Stimulated activated CD8-positive, alpha-beta memory T cell treated with anti-CD3 and anti-CD28 coated beads, Interleukin-4, amount 100 ng/mL, for 48 hours (primary cell): ENCODE results near the gene TIMP3.
A peak's percentile ranks its signal among the peaks of the same experiment; 100 is the strongest.
"Not testable (repeated sequence)": the region's sequence is repeated elsewhere in the genome, so short reads cannot be mapped to it uniquely, and the experiment has no call there.

Experiments used
- DNase-seq: peaks from one replicate; pipeline ENCODE4 v3.0.0-alpha.2; 2020

TIMP3 gene

DNA sequence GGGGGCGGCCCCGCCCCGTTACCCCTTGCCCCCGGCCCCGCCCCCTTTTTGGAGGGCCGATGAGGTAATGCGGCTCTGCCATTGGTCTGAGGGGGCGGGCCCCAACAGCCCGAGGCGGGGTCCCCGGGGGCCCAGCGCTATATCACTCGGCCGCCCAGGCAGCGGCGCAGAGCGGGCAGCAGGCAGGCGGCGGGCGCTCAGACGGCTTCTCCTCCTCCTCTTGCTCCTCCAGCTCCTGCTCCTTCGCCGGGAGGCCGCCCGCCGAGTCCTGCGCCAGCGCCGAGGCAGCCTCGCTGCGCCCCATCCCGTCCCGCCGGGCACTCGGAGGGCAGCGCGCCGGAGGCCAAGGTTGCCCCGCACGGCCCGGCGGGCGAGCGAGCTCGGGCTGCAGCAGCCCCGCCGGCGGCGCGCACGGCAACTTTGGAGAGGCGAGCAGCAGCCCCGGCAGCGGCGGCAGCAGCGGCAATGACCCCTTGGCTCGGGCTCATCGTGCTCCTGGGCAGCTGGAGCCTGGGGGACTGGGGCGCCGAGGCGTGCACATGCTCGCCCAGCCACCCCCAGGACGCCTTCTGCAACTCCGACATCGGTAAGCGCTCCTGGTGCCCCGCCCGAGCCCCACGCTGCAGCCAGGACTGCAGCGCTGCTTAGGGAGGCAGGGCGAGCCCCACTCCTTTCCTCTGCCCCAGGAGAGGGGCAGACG lies at the start of gene TIMP3:
Gene TIMP3, plus strand, starts transcription at position 169 of the 700 bp plus-strand sequence. Its CDS starts 297 bp downstream, at position 466.
- DNase-seq, result peak; percentile 30

- DNase-seq, result no peak
Observed at GRCh38 chr22:32752326-32752725, 49.2 kb upstream of the TIMP3 start.

DNA sequence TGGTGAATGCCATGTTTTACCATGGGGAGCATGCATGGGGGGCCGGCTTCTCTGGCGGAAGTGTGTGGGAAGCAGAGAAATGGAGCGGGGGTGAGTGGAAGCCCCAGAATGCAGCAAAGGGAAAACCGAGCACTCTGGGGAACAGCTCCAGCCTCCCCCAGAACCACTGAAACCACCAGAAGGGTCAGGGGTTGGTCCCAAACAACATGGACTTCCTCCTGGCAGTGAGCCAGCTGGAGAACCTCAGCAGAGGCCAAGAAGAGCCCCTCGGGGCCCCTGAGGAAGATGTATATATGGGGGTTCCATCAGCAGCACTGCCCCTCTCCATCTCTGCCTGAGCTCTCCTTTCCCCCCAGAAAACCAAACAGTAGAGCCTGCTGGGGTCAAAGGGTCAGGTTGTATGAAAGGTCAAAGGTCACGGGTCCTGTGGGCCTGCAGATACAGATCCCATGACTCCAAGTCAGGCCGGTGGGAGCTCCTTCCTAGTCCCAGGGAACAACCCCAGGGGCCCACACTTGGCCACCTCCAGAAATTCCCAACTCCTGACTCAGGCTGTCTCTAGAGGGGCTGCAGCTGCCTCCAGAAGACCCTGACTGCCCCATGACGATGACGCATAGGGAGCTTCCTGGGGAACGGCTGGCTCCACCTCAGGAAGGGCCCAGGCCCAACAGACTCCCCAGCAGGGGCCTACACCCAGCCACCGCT lies 48.5 kb upstream of the TIMP3 start:
- DNase-seq, result no peak

DNA sequence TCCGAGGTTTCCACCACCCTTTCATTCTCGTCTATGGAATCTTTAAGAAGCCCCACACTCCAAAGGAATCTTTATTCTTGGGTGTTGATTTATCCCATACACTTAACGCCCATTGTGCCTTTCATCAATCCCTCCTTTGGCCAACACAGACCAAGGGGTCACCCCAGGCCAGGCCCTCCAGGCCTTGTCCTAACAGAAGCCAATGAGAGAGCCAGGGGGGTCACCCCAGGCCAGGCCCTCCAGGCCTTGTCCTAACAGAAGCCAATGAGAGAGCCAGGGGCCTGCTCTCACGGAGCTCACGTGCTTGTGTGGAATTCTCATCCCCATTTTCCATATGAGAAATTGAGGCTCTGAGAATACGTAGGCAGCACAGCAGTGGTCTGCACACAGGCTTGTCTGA lies 47.9 kb upstream of the TIMP3 start:
- DNase-seq, result no peak

GRCh38 chr22:32754413-32755041 lies 47.0 kb upstream of the TIMP3 start:
- DNase-seq, result no peak

DNA sequence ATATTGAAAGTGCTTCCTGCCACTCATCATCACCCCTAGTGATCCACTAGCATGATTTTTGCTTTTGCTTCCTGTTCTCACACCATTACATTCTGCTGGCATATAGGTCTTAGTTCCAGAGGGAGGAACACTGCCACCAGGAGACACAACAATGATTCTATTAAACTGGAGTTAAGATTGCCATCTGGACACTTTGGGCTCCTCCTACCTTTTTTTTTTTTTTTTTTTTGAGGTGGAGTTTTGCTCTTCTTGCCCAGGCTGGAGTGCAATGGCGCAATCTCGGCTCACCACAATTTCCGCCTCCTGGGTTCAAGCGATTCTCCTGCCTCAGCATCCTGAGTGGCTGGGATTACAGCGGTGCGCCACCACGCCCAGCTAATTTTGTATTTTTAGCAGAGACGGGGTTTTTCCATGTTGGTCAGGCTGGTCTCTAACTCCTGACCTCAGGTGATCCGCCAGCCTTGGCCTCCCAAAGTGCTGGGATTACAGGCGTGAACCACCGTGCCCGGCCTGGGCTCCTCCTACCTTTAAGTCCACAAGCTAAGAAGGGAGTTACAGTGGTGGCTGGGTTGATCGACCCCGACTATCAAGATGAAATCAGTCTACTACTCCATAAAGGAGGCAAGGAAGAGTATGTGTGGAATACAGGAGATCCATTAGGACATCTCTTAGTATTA lies 44.3 kb upstream of the TIMP3 start:
- DNase-seq, result not testable (repeated sequence)

- no peak for DNase-seq
Observed at GRCh38 chr22:32758866-32759385, 42.6 kb upstream of the TIMP3 start.

- DNase-seq, result no peak
Observed at GRCh38 chr22:32760396-32760795, 41.1 kb upstream of the TIMP3 start.

DNA sequence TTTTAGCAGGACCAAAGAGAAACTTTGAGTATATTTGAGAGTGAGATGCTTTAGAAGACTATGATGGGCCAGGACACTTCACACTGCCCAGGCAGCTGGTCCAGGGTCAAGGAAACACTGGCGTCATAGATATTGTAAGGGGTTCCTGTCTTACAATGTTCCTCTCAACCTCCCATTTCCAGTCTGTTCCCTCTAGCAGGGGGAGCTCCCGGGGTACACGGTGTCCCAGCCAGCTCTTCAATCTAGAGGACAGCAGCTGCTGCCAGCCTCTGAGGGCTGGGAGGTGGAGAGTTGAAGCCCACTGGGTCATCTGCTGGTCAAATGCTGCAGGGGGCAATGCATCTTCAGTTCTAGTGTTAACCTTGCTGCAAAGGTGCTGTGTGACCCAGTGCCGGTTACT lies 40.7 kb upstream of the TIMP3 start:
- DNase-seq, result no peak

- DNase-seq, result no peak
Observed at GRCh38 chr22:32761251-32761903, 40.1 kb upstream of the TIMP3 start.

DNA sequence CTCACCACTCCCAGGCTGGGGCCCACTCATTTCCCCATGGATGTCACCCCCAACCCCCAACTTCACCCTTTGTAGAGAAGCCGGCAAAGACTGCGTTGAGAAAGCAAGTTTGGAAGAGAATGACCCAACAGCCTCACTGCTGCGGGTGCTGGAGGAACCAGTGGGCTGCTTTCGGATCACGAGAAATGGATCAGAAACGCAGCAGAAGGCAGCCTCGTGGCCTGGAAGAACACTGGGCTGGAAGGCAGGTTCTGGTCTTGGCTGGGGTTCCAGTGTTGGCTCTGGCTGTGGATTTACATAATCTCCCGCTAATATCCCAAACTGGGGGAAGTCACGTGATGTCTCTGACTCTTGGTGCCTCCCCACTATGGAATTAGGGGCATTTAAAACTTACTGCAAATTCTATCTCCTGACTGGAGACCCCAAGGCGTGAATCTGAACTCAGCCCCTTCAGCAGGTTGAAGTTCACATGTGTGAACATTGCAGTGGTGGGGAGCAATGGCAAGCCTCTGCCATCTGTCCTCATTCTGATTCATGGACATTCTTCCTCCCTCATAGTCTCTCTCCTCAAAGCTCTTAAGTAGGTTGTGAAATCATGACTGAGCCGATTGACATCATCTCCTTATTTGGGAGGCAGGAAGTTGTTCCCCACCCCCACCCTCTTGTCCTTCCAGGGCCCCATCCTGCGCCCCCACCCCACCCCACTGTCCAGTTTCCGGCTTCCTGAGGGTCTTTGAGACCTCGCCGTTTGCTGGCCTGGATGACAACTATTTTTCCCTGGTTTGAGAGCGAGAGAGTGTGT lies 37.0 kb upstream of the TIMP3 start:
- no peak for DNase-seq

DNA sequence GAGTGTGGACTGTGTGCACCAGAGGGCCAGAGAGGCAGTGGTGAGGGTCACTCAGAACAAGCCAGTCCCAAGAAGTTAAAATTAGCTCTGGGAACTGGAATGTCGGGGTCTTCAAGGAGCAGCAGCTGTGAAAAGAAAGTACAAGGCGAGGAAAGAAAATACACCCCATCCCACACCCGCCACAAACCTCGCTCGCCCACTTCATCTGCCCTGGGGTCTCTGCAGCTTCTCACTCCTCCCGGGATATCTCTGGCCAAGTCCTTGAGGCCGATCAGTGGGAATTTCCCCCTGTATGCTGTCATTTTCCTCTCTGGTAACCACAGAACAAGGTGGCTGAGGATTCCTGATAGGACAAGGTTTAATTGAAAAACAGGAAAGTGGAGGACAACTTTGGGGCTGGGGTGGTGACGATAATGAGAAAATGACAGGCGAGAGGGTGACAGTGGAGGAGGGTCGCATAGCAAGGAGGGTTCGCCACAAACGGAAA lies 36.3 kb upstream of the TIMP3 start:
- no peak for DNase-seq

DNA sequence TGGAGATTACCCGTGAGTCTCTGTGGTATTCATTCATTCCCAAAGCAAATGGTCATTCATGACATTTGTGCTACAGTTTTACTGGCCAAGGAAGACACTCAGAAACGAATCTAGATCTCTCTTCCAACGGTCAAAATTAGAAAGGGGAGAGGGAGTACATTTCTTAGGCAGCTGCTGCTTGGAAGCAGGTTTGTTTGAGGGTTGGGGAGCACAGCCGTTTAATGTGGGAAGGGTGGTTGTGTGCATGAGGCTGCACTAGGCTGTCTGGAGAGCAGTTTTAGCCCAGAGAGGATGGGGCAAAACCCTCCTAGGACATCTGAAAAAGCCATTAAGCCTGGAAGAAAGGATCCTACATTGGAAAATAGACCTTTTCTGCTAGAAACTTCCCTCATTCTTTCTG lies 29.7 kb upstream of the TIMP3 start:
- DNase-seq, result no peak

DNA sequence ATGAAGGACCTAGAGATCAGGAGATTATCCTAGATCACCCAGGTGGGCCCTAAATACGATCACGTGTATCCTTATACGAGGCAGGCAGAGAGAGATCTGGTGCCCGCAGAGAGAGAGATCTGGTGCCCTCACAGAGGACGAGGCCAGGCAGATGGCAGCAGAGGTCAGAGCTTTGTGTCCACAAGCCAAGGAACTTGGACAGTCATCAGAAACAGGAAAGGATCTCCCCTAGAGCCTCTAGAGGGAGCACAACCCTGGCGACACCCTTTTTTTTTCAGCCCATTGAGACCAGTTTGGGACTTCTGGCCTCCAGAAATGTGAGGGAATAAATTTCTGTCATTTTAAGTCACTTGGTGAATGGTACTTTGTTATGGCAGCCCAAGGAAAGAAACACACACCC lies 25.5 kb upstream of the TIMP3 start:
- DNase-seq, result no peak

GRCh38 chr22:32776397-32776796 lies 25.1 kb upstream of the TIMP3 start:
- no peak for DNase-seq

DNA sequence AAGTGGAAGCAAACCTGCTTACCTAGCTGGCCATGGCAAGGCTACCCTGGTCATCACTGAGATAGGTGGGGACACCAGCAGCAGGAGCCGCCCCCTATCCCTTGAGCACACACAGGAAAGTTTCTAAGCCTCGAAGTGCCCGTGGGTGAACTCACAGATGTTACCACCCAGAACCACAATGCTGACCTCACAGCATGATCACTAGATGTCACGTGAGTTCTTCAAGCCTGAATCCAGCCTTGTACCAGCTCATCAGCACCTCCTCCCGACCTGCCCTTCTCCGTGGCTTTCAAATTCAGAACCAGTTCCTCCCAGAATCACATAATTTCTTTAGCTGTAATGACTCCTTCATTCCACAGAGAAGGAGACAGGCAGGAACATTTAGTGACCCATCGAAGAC lies 24.7 kb upstream of the TIMP3 start:
- DNase-seq, result no peak

- no peak for DNase-seq
Observed at GRCh38 chr22:32777987-32778386, 23.5 kb upstream of the TIMP3 start.

GRCh38 chr22:32780726-32781310 lies 20.7 kb upstream of the TIMP3 start:
- DNase-seq, result no peak

GRCh38 chr22:32781695-32782094 lies 19.8 kb upstream of the TIMP3 start:
- DNase-seq, result no peak

- DNase-seq, result no peak
Observed at GRCh38 chr22:32785321-32786026, 16.0 kb upstream of the TIMP3 start.

DNA sequence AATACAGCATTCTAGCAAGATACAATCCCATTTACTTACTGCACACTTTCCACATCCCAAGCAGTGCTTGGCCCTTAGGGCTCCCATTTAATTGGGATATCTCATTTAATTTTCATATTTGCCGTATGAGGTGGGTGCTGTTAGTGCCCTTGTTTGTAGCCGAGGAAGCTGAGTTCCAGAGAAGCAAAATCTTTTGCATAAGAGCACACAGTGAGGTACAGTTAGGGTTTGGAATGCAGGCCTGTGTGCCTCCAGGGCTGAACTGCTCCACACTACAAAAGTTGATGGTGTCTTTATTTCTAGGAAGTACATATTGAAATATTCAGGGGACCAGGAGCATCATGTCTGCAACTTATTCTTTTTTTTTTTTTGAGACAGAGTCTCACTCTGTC lies 15.5 kb upstream of the TIMP3 start:
- DNase-seq, result no peak
